Activated T-helper 2 cell treated with anti-CD3 and anti-CD28 coated beads, Interferon-gamma antibody, Interleukin-2, Interleukin-4, amounts not matched to agents 10 μg/mL and 5 μg/mL and 100 μg/mL, durations not matched to agents 14 hours and 24 hours and 36 hours (primary cell): ENCODE data around the gene PPP1R2. TPM values are rescaled to one million over a fixed set of nuclear protein-coding genes. Genes with fewer than 3 reads are reported as not detected.
"Not testable (repeated sequence)": the region's sequence is repeated elsewhere in the genome, so short reads cannot be mapped to it uniquely, and the experiment has no call there.

Source experiments
- DNase-seq: peaks from one replicate; pipeline ENCODE4 v3.0.0; 2021; ENCODE audit warnings: low spot score
- H3K27ac Mint-ChIP-seq: one replicate; pipeline ENCODE4 v1.8.0; 2021; ENCODE audit warnings: mixed read lengths
- H3K27me3 Mint-ChIP-seq: one replicate; pipeline ENCODE4 v1.8.0; 2021; ENCODE audit warnings: low read depth, mixed read lengths
- H3K36me3 Mint-ChIP-seq: one replicate; pipeline ENCODE4 v1.8.0; 2021; ENCODE audit warnings: low read depth, mixed read lengths
- H3K4me1 Mint-ChIP-seq: one replicate; pipeline ENCODE4 v1.8.0; 2021; ENCODE audit warnings: low read depth, mixed read lengths
- H3K4me3 Mint-ChIP-seq: one replicate; pipeline ENCODE4 v1.8.0; 2021; ENCODE audit warnings: low read depth, mild to moderate bottlenecking, moderate library complexity, mixed read lengths
- H3K9me3 Mint-ChIP-seq: one replicate; pipeline ENCODE4 v1.8.0; 2021; ENCODE audit warnings: mixed read lengths
- intact Hi-C: fragments of 100-400 bp; cut with micrococcal nuclease; formaldehyde crosslinking; loops from one replicate; pipeline ENCODE4 v1.15.1; 2023
- total RNA-seq: library from RNA; stranded (reverse); gene quantifications from 2 replicates; pipeline ENCODE4 v1.2.3, GENCODE V29; 2022

PPP1R2 gene
- total RNA-seq, 1 donor from 2014 or later: 74.2 TPM

- Mint-ChIP-seq H3K27me3 (no peaks in the 10 kb centered on the region), H3K4me3 (no peak overlapping the region), H3K36me3 (peaks cover 49% of the 10 kb centered on the region), H3K4me1 (peaks cover 35% of the 10 kb centered on the region), H3K27ac (no peak overlapping the region), H3K9me3 (no peaks in the 10 kb centered on the region)
- intact Hi-C loops: loop anchor here (1.0 to 5.0 kb wide), 2 partner anchors 115 to 251 kb away; partner anchors contain the start of gene XXYLT1
- DNase-seq: no peak
These were observed 20.7 kb downstream of the PPP1R2 start for GRCh38 chr3:195522254-195523023.

DNA sequence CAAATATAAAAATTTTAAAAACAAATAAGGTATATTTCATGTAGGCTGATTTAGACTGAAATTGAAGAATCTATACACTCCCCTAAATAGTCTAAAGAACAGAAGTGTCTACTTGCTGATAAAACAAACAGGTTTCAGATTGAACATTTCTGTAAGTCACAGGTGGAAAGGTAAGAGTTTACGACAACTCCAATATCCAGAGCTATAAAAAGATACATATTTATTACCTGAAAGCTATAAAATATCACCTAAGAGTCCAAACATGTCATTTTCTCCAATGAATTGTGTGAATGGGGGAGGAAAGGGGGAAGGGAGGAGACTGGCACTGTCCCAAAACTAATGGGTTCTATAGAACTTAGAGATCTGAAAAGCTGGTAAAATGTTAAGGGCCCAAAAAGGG is 26.1 kb downstream of the PPP1R2 start:
- intact Hi-C loops: loop anchor here (10.0 kb wide), 1 partner anchor 832 kb away; the partner anchor contains the start of gene FAM43A
- no peak for DNase-seq
- Mint-ChIP-seq H3K27me3 (no peaks in the 10 kb centered on the region), H3K9me3 (no peaks in the 10 kb centered on the region), H3K4me3 (no peak overlapping the region), H3K36me3 (peaks cover 59% of the 10 kb centered on the region), H3K27ac (no peak overlapping the region), H3K4me1 (peaks cover 17% of the 10 kb centered on the region)

GRCh38 chr3:195514610-195515235 is 28.4 kb downstream of the PPP1R2 start:
- Mint-ChIP-seq H3K27ac (peak overlapping the region; percentile 57), H3K36me3 (peaks cover 65% of the 10 kb centered on the region), H3K4me1 (peaks cover 17% of the 10 kb centered on the region)
- DNase-seq, H3K4me3 Mint-ChIP-seq, H3K9me3 Mint-ChIP-seq, H3K27me3 Mint-ChIP-seq: not testable (repeated sequence)
- intact Hi-C loops: loop anchor here (10.0 kb wide), 1 partner anchor 830 kb away; the partner anchor contains the start of gene FAM43A

DNA sequence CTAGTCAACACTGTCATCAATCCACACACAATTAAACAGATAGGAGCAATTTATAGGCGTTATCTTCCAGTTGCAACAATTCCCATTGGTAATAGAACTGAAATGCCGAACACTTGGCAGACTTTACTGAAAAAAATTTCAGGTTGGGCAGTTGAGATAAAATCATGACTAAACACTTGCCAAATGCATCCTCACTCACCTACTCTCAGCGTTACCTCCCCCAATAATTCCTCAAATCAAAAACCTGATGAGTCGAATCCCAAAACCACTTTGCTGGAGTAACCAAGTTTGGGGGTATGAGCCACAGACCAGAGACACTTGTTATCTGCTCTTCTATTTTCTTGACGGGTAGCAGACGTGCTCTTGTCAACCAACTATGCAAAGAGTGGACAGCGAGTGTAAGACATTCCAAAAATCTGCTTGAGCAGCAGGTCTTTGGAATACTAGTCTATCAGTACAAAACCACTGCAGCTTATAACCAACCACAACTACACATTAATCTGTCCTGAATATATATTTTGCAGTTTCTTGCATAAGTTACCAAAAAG is 30.3 kb downstream of the PPP1R2 start:
- Mint-ChIP-seq H3K27me3 (no peaks in the 10 kb centered on the region), H3K4me3 (no peak overlapping the region), H3K27ac (no peak overlapping the region)

DNA sequence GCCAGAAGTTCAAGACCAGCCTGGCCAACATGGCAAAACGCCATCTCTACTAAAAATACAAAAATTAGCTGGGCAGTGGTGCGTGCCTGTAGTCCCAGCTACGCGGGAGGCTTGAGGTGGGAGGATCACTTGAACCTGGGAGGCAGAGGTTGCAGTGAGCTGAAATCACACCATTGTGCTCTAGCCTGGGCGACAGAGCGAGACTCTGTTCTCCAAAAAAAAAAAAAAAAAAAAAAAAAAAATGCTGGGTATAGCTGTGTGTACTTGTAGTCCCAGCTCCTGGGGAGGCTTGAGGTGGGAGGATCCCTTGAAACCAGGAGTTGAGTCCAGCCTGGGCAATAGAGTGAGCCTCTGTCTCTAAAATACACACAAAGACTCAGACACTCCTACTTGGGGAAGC is 32.0 kb downstream of the PPP1R2 start:
- no peak overlapping the region for H3K4me3 Mint-ChIP-seq
- DNase-seq: no peak
- intact Hi-C loops: loop anchor here (10.0 kb wide), 1 partner anchor 826 kb away; the partner anchor contains the start of gene FAM43A
- H3K9me3 Mint-ChIP-seq: no peaks in the 10 kb centered on the region
- H3K27ac Mint-ChIP-seq: no peak overlapping the region
- H3K27me3 Mint-ChIP-seq: no peaks in the 10 kb centered on the region
- H3K4me1 Mint-ChIP-seq: peaks cover 17% of the 10 kb centered on the region
- H3K36me3 Mint-ChIP-seq: peaks cover 55% of the 10 kb centered on the region

More for the DNA sequence above, 30.3 kb downstream of the PPP1R2 start:
- Mint-ChIP-seq H3K9me3 (no peaks in the 10 kb centered on the region), H3K36me3 (peaks cover 63% of the 10 kb centered on the region), H3K4me1 (peaks cover 17% of the 10 kb centered on the region)
- DNase-seq: no peak
- intact Hi-C loops: loop anchor here (10.0 kb wide), 1 partner anchor 828 kb away; the partner anchor contains the start of gene FAM43A

DNA sequence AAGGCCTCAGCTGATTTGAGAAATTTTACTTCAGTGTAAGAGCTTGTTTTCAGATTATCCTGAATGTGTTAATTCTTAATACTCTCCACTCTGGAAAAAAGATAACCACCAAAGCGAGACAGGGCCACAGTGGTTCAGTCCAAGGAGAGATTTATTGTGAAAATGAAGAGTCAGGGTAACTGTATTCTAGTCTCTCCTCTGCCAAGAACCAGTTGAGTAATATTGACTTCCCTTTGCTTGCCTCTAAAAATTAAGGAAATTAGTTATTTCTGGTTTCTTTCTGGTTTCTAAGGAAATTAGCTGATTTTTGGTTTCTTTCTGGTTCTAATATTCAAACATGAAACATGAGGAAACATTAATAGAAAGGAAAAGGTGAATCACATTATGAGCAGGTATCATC is 34.9 kb downstream of the PPP1R2 start:
- H3K4me1 Mint-ChIP-seq: peaks cover 5% of the 10 kb centered on the region
- peaks cover 27% of the 10 kb centered on the region for H3K36me3 Mint-ChIP-seq
- no peak overlapping the region for H3K27ac Mint-ChIP-seq

GRCh38 chr3:195475614-195476013 is 67.5 kb downstream of the PPP1R2 start:
- Mint-ChIP-seq H3K4me3 (no peak overlapping the region), H3K9me3 (no peaks in the 10 kb centered on the region), H3K27ac (no peak overlapping the region), H3K27me3 (peaks cover 24% of the 10 kb centered on the region), H3K4me1 (no peaks in the 10 kb centered on the region), H3K36me3 (no peaks in the 10 kb centered on the region)
- intact Hi-C loops: no loop called here
- no peak for DNase-seq

More for the DNA sequence above, 34.9 kb downstream of the PPP1R2 start:
- no peak for DNase-seq
- intact Hi-C loops: no loop called here
- Mint-ChIP-seq H3K4me3 (no peak overlapping the region), H3K9me3 (no peaks in the 10 kb centered on the region), H3K27me3 (no peaks in the 10 kb centered on the region)

DNA sequence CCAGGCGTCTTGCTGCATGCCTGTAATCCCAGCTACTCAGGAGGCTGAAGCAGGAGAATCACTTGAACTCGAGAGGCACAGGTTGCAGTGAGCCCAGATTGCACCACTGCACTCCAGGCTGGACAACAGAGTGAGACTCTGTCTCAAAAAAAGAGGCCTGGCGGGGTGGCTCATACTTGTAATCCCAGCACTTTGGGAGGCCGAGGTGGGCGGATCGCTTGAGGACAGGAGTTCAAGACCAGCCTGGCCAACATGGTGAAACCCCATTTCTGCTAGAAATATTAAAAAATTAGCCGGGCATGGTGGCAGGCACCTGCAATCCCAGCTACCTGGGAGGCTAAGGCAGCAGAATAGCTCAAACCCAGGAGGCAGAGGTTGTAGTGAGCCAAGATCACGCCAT is 68.0 kb downstream of the PPP1R2 start:
- H3K9me3 Mint-ChIP-seq, intact Hi-C loops, H3K4me3 Mint-ChIP-seq, H3K36me3 Mint-ChIP-seq, H3K27ac Mint-ChIP-seq, DNase-seq, H3K4me1 Mint-ChIP-seq: not testable (repeated sequence)
- H3K27me3 Mint-ChIP-seq: peaks cover 24% of the 10 kb centered on the region

GRCh38 chr3:195468841-195469240 is 74.3 kb downstream of the PPP1R2 start:
- Mint-ChIP-seq H3K27ac (no peak overlapping the region), H3K36me3 (peaks cover 8% of the 10 kb centered on the region), H3K9me3 (peaks cover 18% of the 10 kb centered on the region), H3K4me3 (no peak overlapping the region), H3K4me1 (peaks cover 20% of the 10 kb centered on the region), H3K27me3 (peaks cover 6% of the 10 kb centered on the region)
- DNase-seq: no peak
- intact Hi-C loops: loop anchor here (1.0 to 2.0 kb wide), 2 partner anchors 26 to 61 kb away; partner anchors contain the start of gene ACAP2

DNA sequence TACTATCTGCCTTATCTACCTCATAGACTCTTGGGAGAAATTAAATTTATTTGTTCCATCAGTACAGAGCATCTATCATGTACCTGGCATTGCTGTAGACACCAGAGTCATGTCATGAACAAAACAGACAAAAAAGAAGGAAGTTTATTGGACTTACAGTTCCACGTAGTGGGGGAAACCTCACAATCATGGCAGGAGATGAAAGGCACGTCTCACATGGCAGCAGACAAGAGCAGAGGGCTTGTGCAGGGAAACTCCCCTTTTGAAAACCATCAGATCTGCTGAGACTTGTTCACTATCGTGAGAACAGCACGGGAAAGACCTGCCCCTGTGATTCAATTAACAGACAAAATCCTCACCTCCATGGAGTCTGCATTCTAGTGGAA is 74.7 kb downstream of the PPP1R2 start:
- Mint-ChIP-seq H3K27me3 (peaks cover 5% of the 10 kb centered on the region), H3K4me3 (no peak overlapping the region), H3K4me1 (peaks cover 20% of the 10 kb centered on the region), H3K36me3 (peaks cover 8% of the 10 kb centered on the region), H3K9me3 (peaks cover 18% of the 10 kb centered on the region), H3K27ac (peak overlapping the region; percentile 84)
- no peak for DNase-seq
- intact Hi-C loops: loop anchor here (1.0 to 2.0 kb wide), 2 partner anchors 26 to 60 kb away; partner anchors contain the start of gene ACAP2

- Mint-ChIP-seq H3K36me3 (peaks cover 8% of the 10 kb centered on the region), H3K27ac (peak overlapping the region; percentile 84), H3K4me3 (no peak overlapping the region), H3K27me3 (peaks cover 5% of the 10 kb centered on the region), H3K9me3 (peaks cover 18% of the 10 kb centered on the region), H3K4me1 (peaks cover 20% of the 10 kb centered on the region)
- intact Hi-C loops: loop anchor here (1.0 to 2.0 kb wide), 2 partner anchors 25 to 60 kb away; partner anchors contain the start of gene ACAP2
- DNase-seq: no peak
These were observed 75.3 kb downstream of the PPP1R2 start for GRCh38 chr3:195467641-195468390.

GRCh38 chr3:195466251-195466650 is 76.9 kb downstream of the PPP1R2 start:
- H3K4me3 Mint-ChIP-seq: no peak overlapping the region
- peaks cover 8% of the 10 kb centered on the region for H3K36me3 Mint-ChIP-seq
- H3K27me3 Mint-ChIP-seq: peaks cover 2% of the 10 kb centered on the region
- no peak overlapping the region for H3K27ac Mint-ChIP-seq
- H3K4me1 Mint-ChIP-seq: peaks cover 20% of the 10 kb centered on the region
- peaks cover 18% of the 10 kb centered on the region for H3K9me3 Mint-ChIP-seq
- no peak for DNase-seq
- intact Hi-C loops: no loop called here
